GM12892 (cell line): Measurements from ENCODE around the gene SLC9A9.

ENCODE experiments used
- POLR2A ChIP-seq: IDR thresholded peaks from 2 replicates; pipeline ENCODE4 v1.6.1; 2011; ENCODE audit warnings: low read depth, low read length, control low read depth
- POLR2AphosphoS5 ChIP-seq: IDR thresholded peaks from 2 replicates; pipeline ENCODE4 v1.6.1; 2011; ENCODE audit warnings: low read depth, low read length, control low read depth
- TAF1 ChIP-seq: IDR thresholded peaks from 2 replicates; pipeline ENCODE4 v1.6.1; 2011; ENCODE audit warnings: low read depth, mild to moderate bottlenecking, control low read depth, low read length, borderline replicate concordance

DNA sequence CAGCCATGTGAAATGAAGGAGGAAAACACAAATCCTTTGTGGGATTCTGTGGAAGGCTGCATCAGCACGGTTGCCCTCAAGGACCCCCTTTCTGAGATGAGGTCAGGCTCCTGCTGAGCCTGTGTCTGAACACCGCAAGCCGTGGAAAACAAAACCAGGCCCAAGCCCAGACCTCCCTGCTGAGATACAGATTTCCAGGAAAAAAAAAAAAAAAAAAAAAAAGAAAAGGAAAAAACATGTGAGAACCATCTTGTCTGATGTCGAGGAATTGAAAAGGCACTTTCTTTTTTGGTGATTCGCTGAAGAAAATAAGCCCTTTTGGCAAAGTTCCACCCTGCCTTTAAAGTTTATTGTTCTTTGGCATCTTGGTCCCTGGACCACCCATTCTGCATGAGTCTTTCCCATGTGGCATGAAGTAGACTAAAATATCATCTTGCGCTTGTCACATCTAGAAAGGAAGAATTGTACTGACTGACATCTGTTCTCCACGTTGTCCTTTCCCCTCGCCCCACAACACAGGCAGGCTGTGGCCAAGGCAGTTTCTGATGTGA, 611.1 kb downstream of the SLC9A9 start:
- no peak for TF ChIP-seq POLR2A
- no peak for TF ChIP-seq POLR2AphosphoS5
- no peak for TF ChIP-seq TAF1
